Choroid plexus epithelial cell (primary cell): ENCODE measurements around the gene KRTAP1-5.
"Not testable (repeated sequence)": the region's sequence is repeated elsewhere in the genome, so short reads cannot be mapped to it uniquely, and the experiment has no call there.

Experiments
- DNase-seq: peaks from one replicate; pipeline ENCODE4 v3.0.0-alpha.2; 2010; ENCODE audit warnings: low read depth
- H3K4me3 ChIP-seq: 2 replicates; pipeline ENCODE4 v1.5.1; 2011; ENCODE audit warnings: low read depth, mild to moderate bottlenecking, control low read depth, low read length, moderate library complexity
- TF ChIP-seq, protein P1 (sequence below): conservative IDR thresholded peaks from 2 replicates; pipeline ENCODE4 v1.5.1; 2011; ENCODE audit warnings: low read depth, mild to moderate bottlenecking, control low read depth, inconsistent platforms, low read length, moderate library complexity

Gene KRTAP1-5

DNA sequence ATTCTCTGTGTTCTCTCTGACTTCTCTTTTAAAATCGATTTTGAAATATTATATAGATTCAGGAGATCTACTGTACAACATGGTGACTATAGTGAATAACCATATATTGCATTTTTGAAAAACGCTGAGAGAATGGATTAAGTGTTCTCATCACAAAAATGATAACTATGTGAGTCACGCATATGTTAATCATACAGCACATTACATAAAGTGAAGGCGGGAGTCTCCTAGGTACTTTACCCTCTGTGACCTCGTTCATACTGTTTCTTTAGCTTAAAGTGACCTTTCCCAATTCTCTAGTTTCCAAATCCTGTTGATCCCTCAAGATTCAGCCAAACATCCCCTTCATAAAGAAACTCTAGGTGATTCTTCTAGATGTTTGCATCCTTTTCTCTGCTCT lies 24.2 kb downstream of the KRTAP1-5 start:
- DNase-seq, result peak; percentile 28

DNA sequence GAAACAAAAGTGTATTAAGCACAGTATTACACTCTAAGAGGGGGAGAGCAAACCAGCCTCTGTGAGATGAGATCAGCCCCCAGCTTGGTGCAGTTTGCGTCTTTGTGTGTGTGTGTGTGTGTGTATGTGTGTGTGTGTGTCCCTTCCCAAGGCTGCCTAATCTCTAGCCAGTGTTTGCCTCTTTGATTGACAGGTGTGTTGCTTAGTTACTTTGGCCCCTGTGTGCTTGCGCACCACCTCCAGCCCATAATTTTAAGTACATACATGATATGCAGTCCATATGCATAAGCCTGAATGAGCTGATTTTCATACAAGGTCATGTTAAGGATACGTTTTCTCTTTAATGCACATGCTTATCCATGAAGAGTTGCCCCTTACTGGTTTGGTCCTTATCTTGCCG lies 25.2 kb downstream of the KRTAP1-5 start:
- TF ChIP-seq, protein P1, sequence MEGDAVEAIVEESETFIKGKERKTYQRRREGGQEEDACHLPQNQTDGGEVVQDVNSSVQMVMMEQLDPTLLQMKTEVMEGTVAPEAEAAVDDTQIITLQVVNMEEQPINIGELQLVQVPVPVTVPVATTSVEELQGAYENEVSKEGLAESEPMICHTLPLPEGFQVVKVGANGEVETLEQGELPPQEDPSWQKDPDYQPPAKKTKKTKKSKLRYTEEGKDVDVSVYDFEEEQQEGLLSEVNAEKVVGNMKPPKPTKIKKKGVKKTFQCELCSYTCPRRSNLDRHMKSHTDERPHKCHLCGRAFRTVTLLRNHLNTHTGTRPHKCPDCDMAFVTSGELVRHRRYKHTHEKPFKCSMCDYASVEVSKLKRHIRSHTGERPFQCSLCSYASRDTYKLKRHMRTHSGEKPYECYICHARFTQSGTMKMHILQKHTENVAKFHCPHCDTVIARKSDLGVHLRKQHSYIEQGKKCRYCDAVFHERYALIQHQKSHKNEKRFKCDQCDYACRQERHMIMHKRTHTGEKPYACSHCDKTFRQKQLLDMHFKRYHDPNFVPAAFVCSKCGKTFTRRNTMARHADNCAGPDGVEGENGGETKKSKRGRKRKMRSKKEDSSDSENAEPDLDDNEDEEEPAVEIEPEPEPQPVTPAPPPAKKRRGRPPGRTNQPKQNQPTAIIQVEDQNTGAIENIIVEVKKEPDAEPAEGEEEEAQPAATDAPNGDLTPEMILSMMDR, result no peak
- no peak for DNase-seq
- no peak overlapping the region for H3K4me3 ChIP-seq

More for the DNA sequence above, 24.2 kb downstream of the KRTAP1-5 start:
- no peak overlapping the region for H3K4me3 ChIP-seq
- TF ChIP-seq, protein P1, result no peak

DNA sequence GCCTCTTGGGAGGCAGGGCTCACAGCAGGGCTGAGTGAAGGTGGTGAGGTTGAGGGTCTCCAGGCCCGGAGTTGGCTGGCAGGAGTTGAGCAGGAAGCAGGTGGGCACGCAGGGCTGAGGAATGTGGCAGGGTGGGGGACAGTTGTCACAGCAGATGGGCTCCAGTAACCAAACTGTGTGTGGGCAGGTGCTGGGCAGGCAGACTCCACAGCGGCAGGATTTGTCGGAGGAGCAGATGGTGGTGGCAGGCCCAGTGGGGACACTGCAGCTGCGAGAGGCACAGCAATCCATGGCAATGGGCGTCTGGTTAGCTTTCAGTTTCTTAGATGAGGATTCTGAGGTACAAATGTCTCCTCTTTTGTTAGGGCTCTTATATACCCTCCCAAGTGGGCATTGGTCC lies 27.4 kb downstream of the KRTAP1-5 start, which contains the start of gene KRTAP3-2:
Gene KRTAP3-2, minus strand, starts transcription at position 344 of the 400 bp plus-strand sequence. Its CDS starts 53 bp downstream, at position 291.
- not testable (repeated sequence) for DNase-seq, H3K4me3 ChIP-seq

DNA sequence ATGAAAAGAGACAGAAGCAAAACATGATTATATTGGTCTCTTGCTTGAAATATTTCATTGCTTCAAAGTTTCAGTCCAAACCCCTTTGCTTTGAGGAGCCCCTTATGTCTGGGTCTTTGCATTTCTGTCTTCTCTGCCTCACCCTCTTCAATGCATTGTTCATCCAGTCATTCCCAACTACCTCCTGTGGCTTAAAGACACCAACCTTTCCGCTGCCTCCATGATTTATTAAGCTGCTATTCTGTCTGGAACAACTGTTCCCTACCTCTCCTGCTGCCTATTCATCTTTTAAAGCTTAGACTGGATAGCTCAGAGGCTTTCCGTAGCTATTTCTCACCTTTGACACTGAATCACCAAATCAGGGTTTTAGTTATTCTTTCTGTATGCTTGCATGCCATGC lies 29.6 kb downstream of the KRTAP1-5 start:
- H3K4me3 ChIP-seq, result no peak overlapping the region
- no peak for DNase-seq
- TF ChIP-seq, protein P1, result no peak

DNA sequence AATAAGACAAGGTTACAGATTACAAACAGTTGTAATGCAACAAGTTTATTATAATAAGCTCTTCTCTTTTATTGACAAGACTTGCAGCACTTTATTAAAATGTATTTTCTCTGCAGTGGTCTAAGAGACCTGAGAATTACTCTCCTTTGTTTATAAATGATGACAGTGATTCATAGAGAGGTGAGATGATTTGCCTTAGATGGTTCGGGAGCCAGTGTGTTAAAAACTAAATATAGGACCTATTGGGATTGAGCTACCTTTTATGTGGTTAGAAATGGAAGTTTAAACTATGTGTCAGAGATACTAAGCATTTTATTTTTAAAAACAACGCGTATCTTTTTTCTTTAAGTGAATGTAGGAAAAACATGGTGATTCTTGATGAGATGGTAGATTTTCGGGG lies 30.2 kb downstream of the KRTAP1-5 start:
- TF ChIP-seq, protein P1, result no peak
- no peak overlapping the region for H3K4me3 ChIP-seq
- no peak for DNase-seq

DNA sequence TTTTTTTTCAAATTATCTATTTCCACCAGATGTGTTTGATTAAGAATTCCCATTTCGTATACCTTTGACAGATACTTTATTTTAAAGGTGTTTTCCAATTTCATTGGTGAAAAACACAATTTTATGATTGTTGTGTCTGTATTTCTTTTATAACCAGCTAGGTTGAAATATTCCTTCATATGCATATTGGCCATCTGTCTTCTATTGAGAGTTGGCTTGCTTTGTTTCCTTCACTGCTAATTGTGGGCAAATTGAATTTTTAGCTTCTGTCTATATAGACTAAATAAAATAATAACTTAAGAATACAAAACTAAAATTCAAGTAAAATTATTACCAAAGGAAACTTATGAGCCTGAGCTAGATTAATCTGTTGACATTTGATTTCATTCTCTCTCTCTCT lies 31.9 kb downstream of the KRTAP1-5 start:
- DNase-seq, result no peak
- no peak overlapping the region for H3K4me3 ChIP-seq
- TF ChIP-seq, protein P1, result no peak

DNA sequence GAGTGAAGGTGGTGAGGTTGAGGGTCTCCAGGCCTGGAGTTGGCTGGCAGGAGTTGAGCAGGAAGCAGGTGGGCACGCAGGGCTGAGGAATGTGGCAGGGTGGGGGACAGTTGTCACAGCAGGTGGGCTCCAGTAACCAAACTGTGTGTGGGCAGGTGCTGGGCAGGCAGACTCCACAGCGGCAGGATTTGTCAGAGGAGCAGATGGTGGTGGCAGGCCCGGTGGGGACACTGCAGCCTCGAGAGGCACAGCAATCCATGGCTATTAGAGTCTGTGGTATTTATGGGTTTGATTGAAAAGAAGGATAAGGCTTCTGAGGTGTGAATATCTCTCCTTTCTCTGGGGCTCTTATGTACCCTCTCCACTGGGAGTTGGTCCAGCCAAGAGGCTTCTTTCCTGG lies 33.2 kb downstream of the KRTAP1-5 start, which contains the start of gene KRTAP3-3:
Gene KRTAP3-3, minus strand, starts transcription at position 326 of the 400 bp plus-strand sequence. Its CDS starts 67 bp downstream, at position 259.
- TF ChIP-seq, protein P1, result no peak
- DNase-seq, result no peak
- H3K4me3 ChIP-seq, result no peak within 1 kb of the TSS

DNA sequence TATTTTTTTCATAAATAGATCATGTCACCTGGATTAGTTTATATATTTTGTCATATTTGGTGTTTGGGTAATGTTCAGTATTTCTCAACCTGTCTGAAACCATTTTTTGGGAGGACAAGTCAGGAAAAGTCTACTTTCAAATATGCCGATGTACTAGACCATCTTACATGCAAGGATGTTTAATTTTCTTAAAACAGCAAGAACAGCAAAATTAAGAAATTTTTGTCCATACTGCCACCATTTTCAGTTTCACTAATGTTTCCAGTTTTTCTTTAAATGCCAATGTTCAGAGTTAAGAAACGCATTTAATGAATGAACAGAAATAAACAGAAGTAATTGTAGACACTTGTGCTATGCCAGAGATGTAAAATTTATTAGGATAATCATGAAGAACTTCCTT lies 33.9 kb downstream of the KRTAP1-5 start:
- no peak overlapping the region for H3K4me3 ChIP-seq
- TF ChIP-seq, protein P1, result no peak
- no peak for DNase-seq
